ENCODE data around the gene ANO2. TPM values are rescaled to one million over a fixed set of nuclear protein-coding genes. Genes with fewer than 3 reads are reported as not detected.

Gene ANO2
- 1.1 TPM in 1 of 2 replicates, not detected in the other for total RNA-seq

DNA sequence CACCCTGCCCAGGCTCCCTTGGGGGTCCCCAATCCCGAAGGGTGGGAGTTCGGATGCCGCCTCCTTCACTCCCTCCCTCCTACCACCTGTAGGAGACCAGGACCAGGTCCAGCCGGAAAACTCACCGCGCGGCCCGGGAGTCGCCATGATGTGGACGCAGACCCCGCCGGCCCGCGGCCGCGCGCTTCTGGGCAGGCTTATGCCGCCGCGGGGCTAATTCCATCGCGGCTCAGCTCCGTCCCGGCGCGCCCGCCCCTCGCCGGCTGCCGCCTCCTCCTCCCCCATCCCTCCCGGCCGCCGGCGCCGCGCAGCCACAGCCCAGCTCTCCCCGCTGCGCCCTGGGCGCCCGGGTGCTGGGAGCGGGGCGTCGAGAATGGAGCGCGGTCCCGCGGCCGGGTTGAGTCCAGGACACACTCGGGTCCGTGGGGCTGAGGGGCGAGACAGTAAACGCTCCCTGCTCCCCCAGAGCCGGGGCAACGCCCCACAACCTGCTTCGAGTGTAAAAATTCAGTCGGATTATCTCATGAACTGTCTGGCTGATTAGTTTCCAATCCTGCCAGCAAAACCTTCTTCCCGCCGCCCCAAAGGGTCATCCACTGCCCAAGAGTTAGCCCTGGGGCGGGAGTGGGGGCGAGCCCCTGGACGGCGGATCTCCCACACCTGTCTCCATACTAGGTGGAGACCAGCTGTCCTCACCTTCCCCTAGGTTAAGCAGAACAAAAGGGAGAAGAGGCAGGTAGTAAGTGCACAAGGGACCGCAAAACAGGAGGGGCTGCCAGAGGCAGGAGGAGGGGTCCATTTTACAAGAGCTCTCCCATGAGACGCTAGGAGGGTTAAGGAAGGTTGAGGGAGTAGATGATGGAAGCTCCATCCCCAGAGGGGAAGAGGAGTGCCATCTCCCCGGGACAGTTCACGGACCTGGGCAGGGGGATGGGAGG lies at the start of gene ANO2:
ANO2 (minus strand) TSS at position 189 of the 938 bp plus-strand sequence; CDS start at position 147, 42 bp downstream.

Small RNAs within 50 kb of the gene (small RNA-seq; reads per million reads assigned to genes)
- gene AC137627.1: not detected

Other genes with a start within 250 kb of the ANO2 start
- gene VWF, start 179.4 kb upstream of the ANO2 start, total RNA-seq: 0.24 and 0.81 TPM in 2 replicates